Suprapubic skin (tissue), 4 donors: Measurements from ENCODE around the gene BEX4.

Experiments
- CTCF ChIP-seq, 2 donors: fragments of 200-600 bp in 1 of 2; fragments of 450-650 bp in 1 of 2; sonication (generic) in 1 of 2; IDR thresholded peaks; one replicate each; pipeline ENCODE4 v1.5.1; 2016 to 2019; ENCODE audit warnings: antibody characterized with exemption in 2 of 2, mild to moderate bottlenecking in 1 of 2, moderate library complexity in 1 of 2
- EP300 ChIP-seq: sonication (generic); formaldehyde crosslinking; IDR thresholded peaks from one replicate; pipeline ENCODE4 v1.6.1; 2017; ENCODE audit warnings: antibody characterized with exemption
- POLR2AphosphoS5 ChIP-seq, 3 donors: sonication (generic); formaldehyde crosslinking; IDR thresholded peaks; one replicate each; pipeline ENCODE4 v1.6.1; 2017; ENCODE audit warnings: antibody characterized with exemption in 3 of 3

GRCh38 chrX:103215425-103215991 lies 600 bp downstream of the BEX4 start:
- no peak for TF ChIP-seq CTCF (IDR thresholded peaks at IDR 0.05)
- TF ChIP-seq EP300 = no peak
- TF ChIP-seq POLR2AphosphoS5 (IDR thresholded peaks at IDR 0.05) = no peak
